GM21723 (cell line): ENCODE data around the gene ZNF169.
"Not testable (repeated sequence)": the region's sequence is repeated elsewhere in the genome, so short reads cannot be mapped to it uniquely, and the experiment has no call there.

Source experiments
- ATAC-seq: cut with Tn5 transposase; IDR thresholded peaks from one replicate; pipeline ENCODE4 v1.9.1; 2021; ENCODE audit warnings: mild to moderate bottlenecking, moderate library complexity; ENCODE audit not compliant: unreplicated experiment

ZNF169 gene

DNA sequence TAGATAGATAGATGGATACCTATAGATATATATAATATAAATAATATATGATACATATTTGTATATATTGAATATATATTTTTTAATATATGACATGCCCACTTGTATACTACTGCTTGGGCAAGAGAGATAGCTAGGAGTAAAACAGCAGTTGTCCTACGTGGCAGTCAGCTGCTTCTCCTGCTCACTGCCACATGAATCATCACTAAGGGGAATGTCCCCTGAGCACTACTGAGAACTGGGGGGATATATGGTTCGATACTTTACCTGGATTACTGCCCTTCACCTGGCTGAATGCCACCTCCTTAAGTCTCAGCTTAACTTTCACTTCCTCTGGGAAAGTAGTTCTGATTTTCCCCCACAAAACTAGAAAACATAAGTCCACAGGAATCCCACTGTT is 82.6 kb downstream of the ZNF169 start:
- not testable (repeated sequence) for ATAC-seq

DNA sequence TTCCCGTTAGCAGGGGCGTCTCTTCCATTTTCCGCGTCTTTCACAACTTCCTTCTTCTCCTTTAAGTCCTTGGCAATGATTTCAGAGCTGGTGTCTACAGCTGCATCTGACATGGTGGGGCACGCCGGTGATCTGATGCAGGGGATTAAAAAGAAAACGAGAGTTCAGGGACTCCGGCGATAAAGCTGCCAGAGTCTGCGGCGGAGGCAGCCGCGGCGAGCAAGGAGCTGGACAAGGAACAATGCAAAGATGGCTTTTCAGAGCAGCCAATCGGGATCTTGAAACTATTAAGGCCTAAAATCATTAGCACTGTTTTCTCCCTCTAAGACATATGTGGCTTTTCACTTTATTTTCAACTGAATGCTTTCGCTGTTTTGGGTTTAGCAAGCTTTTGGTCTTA is 88.4 kb downstream of the ZNF169 start:
- ATAC-seq, result not testable (repeated sequence)

DNA sequence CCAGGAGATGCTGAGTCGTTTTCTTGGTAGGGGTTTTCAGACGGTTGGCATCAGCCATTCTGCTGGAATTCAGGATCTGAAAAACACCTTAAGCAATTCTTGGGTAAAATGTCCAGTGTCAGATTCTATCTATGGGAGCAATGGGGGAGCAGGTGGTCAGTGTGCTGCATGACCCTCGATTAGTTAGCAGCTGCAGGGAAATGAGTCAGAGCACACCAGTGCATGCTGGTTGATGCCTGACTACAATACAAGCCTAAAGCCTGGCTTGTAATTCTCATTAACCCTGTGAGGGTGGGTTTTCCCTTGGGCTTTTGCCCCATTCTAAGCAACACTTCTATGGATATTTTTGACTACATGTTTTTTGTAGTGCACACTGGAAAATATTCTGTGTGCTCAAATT is 89.7 kb downstream of the ZNF169 start:
- ATAC-seq, result not testable (repeated sequence)
